Measurements from ENCODE around the gene GPR62. TPM values are rescaled to one million over a fixed set of nuclear protein-coding genes. Genes with fewer than 3 reads are reported as not detected.
A peak's percentile ranks its signal among the peaks of the same experiment; 100 is the strongest.

Gene GPR62
- total RNA-seq, 2 donors from 2014 or later = 0.12 to 0.82 TPM

GRCh38 chr3:51966486-51966885 is 11.3 kb downstream of the GPR62 start:
- no peak for DNase-seq (ENCODE audit: low spot score)
- peaks cover 0 to 65% of the 10 kb centered on the region in 2 donors for H3K4me1 ChIP-seq
- H3K27me3 ChIP-seq = no peaks in the 10 kb centered on the region
- H3K4me3 ChIP-seq = peak overlapping the region; percentile 47 to 91
- H3K27ac ChIP-seq = peak overlapping the region; percentile 78 to 86
- no peak for TF ChIP-seq CTCF (IDR thresholded peaks at IDR 0.05)
- no peaks in the 10 kb centered on the region for H3K36me3 ChIP-seq
- no peaks in the 10 kb centered on the region for H3K9me3 ChIP-seq

- DNase-seq (ENCODE audit: low spot score) = no peak
- Histone ChIP-seq H3K9me3 (no peaks in the 10 kb centered on the region), H3K27me3 (no peaks in the 10 kb centered on the region), H3K4me3 (peak overlapping the region; percentile 47 to 91), H3K4me1 (peaks cover 0 to 61% of the 10 kb centered on the region in 2 donors), H3K36me3 (no peaks in the 10 kb centered on the region), H3K27ac (peak overlapping the region; percentile 78 to 86)
- TF ChIP-seq CTCF (IDR thresholded peaks at IDR 0.05) = no peak
Measured at GRCh38 chr3:51966922-51967383, 11.8 kb downstream of the GPR62 start.

GRCh38 chr3:51967384-51968169 is 12.4 kb downstream of the GPR62 start, which contains the start of gene PCBP4:
TSS of gene PCBP4 (minus strand) at chr3:51967454. CDS start at chr3:51961240, 6,214 bp downstream.
- H3K4me3 ChIP-seq = peak within 1 kb of the TSS; percentile 74 to 91
- peaks cover 0 to 54% of the 10 kb centered on the region in 2 donors for H3K4me1 ChIP-seq
- peak; percentile 80 for DNase-seq (ENCODE audit: low spot score)
- H3K27me3 ChIP-seq = no peaks in the 10 kb centered on the region
- H3K27ac ChIP-seq = peak within 1 kb of the TSS; percentile 91 to 94
- H3K9me3 ChIP-seq = no peaks in the 10 kb centered on the region
- no peak for TF ChIP-seq CTCF (IDR thresholded peaks at IDR 0.05)
- H3K36me3 ChIP-seq = no peaks in the 10 kb centered on the region

GRCh38 chr3:51968170-51968775 is 13.1 kb downstream of the GPR62 start:
- no peaks in the 10 kb centered on the region for H3K36me3 ChIP-seq
- peak overlapping the region; percentile 74 to 91 for H3K4me3 ChIP-seq
- no peaks in the 10 kb centered on the region for H3K27me3 ChIP-seq
- no peaks in the 10 kb centered on the region for H3K9me3 ChIP-seq
- peak overlapping the region; percentile 91 to 94 for H3K27ac ChIP-seq
- H3K4me1 ChIP-seq = peaks cover 0 to 51% of the 10 kb centered on the region in 2 donors
- DNase-seq (ENCODE audit: low spot score) = no peak
- TF ChIP-seq CTCF (IDR thresholded peaks at IDR 0.05) = no peak

GRCh38 chr3:51968883-51969678 is 13.9 kb downstream of the GPR62 start:
- Histone ChIP-seq H3K27me3 (no peaks in the 10 kb centered on the region), H3K4me3 (no peak overlapping the region), H3K27ac (no peak overlapping the region), H3K4me1 (peaks cover 0 to 46% of the 10 kb centered on the region in 2 donors), H3K36me3 (no peaks in the 10 kb centered on the region), H3K9me3 (no peaks in the 10 kb centered on the region)
- DNase-seq (ENCODE audit: low spot score) = no peak
- TF ChIP-seq CTCF (IDR thresholded peaks at IDR 0.05) = no peak
